HEK293 (cell line): Measurements from ENCODE around the gene UTP15.

Experiments used
- GLI2 ChIP-seq: fragments of 450-650 bp; formaldehyde crosslinking; IDR thresholded peaks from 2 replicates; pipeline ENCODE4; 2017; ENCODE audit warnings: missing biosample characterization, missing genetic modification characterization, low read depth, borderline replicate concordance
- HOXD13 ChIP-seq: sonication (generic); formaldehyde crosslinking; IDR thresholded peaks from 2 replicates; pipeline ENCODE4 v1.8.0; 2022; ENCODE audit warnings: missing genetic modification reagents, borderline replicate concordance
- KLF1 ChIP-seq: fragments of 450-650 bp; formaldehyde crosslinking; IDR thresholded peaks from 2 replicates; pipeline ENCODE4 v1.5.1; 2016; ENCODE audit warnings: missing biosample characterization, missing genetic modification characterization
- KLF7 ChIP-seq: fragments of 450-650 bp; formaldehyde crosslinking; IDR thresholded peaks from 2 replicates; pipeline ENCODE4 v1.5.1; 2016; ENCODE audit warnings: missing biosample characterization, missing genetic modification characterization, borderline replicate concordance
- RBAK ChIP-seq: fragments of 450-650 bp; formaldehyde crosslinking; IDR thresholded peaks from 2 replicates; pipeline ENCODE4 v1.5.1; 2016; ENCODE audit warnings: missing biosample characterization, missing genetic modification characterization
- SCRT1 ChIP-seq: fragments of 450-650 bp; formaldehyde crosslinking; IDR thresholded peaks from 2 replicates; pipeline ENCODE4 v1.5.1; 2016; ENCODE audit warnings: missing biosample characterization, missing genetic modification characterization, borderline replicate concordance
- SP3 ChIP-seq: fragments of 450-650 bp; formaldehyde crosslinking; IDR thresholded peaks from 2 replicates; pipeline ENCODE4 v1.5.1; 2016; ENCODE audit warnings: missing biosample characterization, missing genetic modification characterization
- SP7 ChIP-seq: fragments of 450-650 bp; formaldehyde crosslinking; IDR thresholded peaks from 2 replicates; pipeline ENCODE4 v1.5.1; 2016; ENCODE audit warnings: missing biosample characterization, missing genetic modification characterization
- WT1 ChIP-seq: fragments of 450-650 bp; formaldehyde crosslinking; IDR thresholded peaks from 2 replicates; pipeline ENCODE4 v1.5.1; 2016; ENCODE audit warnings: missing biosample characterization, missing genetic modification characterization
- ZBTB17 ChIP-seq: fragments of 450-650 bp; formaldehyde crosslinking; IDR thresholded peaks from 2 replicates; pipeline ENCODE4 v1.5.1; 2016; ENCODE audit warnings: missing biosample characterization, missing genetic modification characterization
- ZIC2 ChIP-seq: fragments of 450-650 bp; formaldehyde crosslinking; IDR thresholded peaks from 2 replicates; pipeline ENCODE4 v1.5.1; 2016; ENCODE audit warnings: missing biosample characterization, missing genetic modification characterization
- ZNF146 ChIP-seq: fragments of 450-650 bp; formaldehyde crosslinking; IDR thresholded peaks from 2 replicates; pipeline ENCODE4 v1.5.1; 2016; ENCODE audit warnings: missing biosample characterization, missing genetic modification characterization
- ZNF2 ChIP-seq: fragments of 450-650 bp; formaldehyde crosslinking; IDR thresholded peaks from 2 replicates; pipeline ENCODE4 v1.5.1; 2016; ENCODE audit warnings: missing biosample characterization, missing genetic modification characterization
- ZNF23 ChIP-seq: fragments of 450-650 bp; formaldehyde crosslinking; IDR thresholded peaks from 2 replicates; pipeline ENCODE4 v1.5.1; 2016; ENCODE audit warnings: missing biosample characterization, missing genetic modification characterization, borderline replicate concordance
- ZNF24 ChIP-seq: fragments of 450-650 bp; formaldehyde crosslinking; IDR thresholded peaks from 2 replicates; pipeline ENCODE4 v1.5.1; 2016; ENCODE audit warnings: missing biosample characterization, missing genetic modification characterization
- ZNF280D ChIP-seq: fragments of 450-650 bp; formaldehyde crosslinking; IDR thresholded peaks from 2 replicates; pipeline ENCODE4 v1.5.1; 2016; ENCODE audit warnings: missing biosample characterization, missing genetic modification characterization
- ZNF423 ChIP-seq: fragments of 450-650 bp; formaldehyde crosslinking; IDR thresholded peaks from 2 replicates; pipeline ENCODE4 v1.5.1; 2016; ENCODE audit warnings: missing biosample characterization, missing genetic modification characterization
- ZNF426 ChIP-seq: fragments of 450-650 bp; formaldehyde crosslinking; IDR thresholded peaks from 2 replicates; pipeline ENCODE4 v1.5.1; 2017; ENCODE audit warnings: missing biosample characterization, missing genetic modification characterization, mild to moderate bottlenecking, inconsistent platforms, moderate library complexity
- ZNF530 ChIP-seq: fragments of 450-650 bp; formaldehyde crosslinking; IDR thresholded peaks from 2 replicates; pipeline ENCODE4 v1.5.1; 2016; ENCODE audit warnings: low read depth, missing biosample characterization, missing genetic modification characterization
- ZNF623 ChIP-seq: fragments of 450-650 bp; formaldehyde crosslinking; IDR thresholded peaks from 2 replicates; pipeline ENCODE4 v1.5.1; 2016; ENCODE audit warnings: missing biosample characterization, missing genetic modification characterization
- ZNF629 ChIP-seq: fragments of 450-650 bp; formaldehyde crosslinking; IDR thresholded peaks from 2 replicates; pipeline ENCODE4 v1.5.1; 2017; ENCODE audit warnings: missing biosample characterization, missing genetic modification characterization
- ZNF791 ChIP-seq: fragments of 450-650 bp; formaldehyde crosslinking; IDR thresholded peaks from 2 replicates; pipeline ENCODE4 v1.5.1; 2016; ENCODE audit warnings: missing biosample characterization, missing genetic modification characterization
- ZNF843 ChIP-seq: fragments of 450-650 bp; formaldehyde crosslinking; IDR thresholded peaks from 2 replicates; pipeline ENCODE4 v1.5.1; 2016; ENCODE audit warnings: missing biosample characterization, missing genetic modification characterization
- ZSCAN23 ChIP-seq: fragments of 450-650 bp; formaldehyde crosslinking; IDR thresholded peaks from 2 replicates; pipeline ENCODE4 v1.5.1; 2016; ENCODE audit warnings: missing biosample characterization, missing genetic modification characterization
- ZSCAN4 ChIP-seq: fragments of 450-650 bp; formaldehyde crosslinking; IDR thresholded peaks from 2 replicates; pipeline ENCODE4 v1.5.1; 2017; ENCODE audit warnings: missing biosample characterization, missing genetic modification characterization
- ZXDB ChIP-seq: fragments of 450-650 bp; formaldehyde crosslinking; IDR thresholded peaks from 2 replicates; pipeline ENCODE4 v1.5.1; 2016; ENCODE audit warnings: missing biosample characterization, missing genetic modification characterization
- TF ChIP-seq, protein P1 (sequence below): fragments of 450-650 bp; formaldehyde crosslinking; IDR thresholded peaks from 2 replicates; pipeline ENCODE4 v1.5.1; 2016; ENCODE audit warnings: missing biosample characterization, missing genetic modification characterization, borderline replicate concordance
- TF ChIP-seq, protein P2 (sequence below): fragments of 450-650 bp; formaldehyde crosslinking; IDR thresholded peaks from 2 replicates; pipeline ENCODE4 v1.5.1; 2016; ENCODE audit warnings: missing biosample characterization, missing genetic modification characterization
- TF ChIP-seq, protein P3 (sequence below): fragments of 450-650 bp; formaldehyde crosslinking; IDR thresholded peaks from 2 replicates; pipeline ENCODE4 v1.5.1; 2016; ENCODE audit warnings: missing biosample characterization, missing genetic modification characterization

The UTP15 gene

DNA sequence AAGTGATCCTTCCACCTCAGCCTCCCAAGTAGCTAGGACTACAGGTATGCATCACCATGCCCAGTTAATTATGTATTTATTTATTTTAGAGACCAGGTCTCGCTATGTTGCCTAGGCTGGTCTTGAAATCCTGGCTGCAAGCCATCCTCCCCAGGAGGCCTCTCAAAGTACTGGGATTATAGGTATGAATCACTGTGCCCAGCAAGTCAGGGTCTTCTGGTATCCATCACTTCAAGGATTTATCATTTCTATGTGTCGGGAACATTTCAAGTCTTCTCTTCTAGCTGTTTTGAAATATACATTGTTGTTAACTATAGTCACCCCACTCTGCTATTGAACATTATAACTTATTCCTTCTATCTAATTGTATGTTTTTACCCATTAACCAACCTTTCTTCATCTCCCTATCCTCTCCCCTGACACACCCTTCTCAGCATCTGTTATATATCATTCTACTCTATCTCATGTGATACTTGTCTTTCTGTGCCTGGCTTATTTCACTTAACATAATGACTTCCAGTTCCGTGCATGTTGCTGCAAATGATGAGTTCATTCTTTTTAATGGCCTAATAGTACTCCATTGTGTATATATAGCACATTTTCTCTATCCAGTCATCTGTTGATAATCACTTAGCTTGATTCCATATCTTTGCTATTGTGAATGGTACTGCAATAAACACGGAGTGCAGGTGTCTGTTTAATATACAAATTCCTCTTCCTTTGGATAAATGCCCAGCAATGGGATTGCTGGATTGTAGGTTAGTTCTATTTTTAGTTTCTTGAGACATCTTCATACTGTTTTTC lies 26.4 kb downstream of the UTP15 start (continued):
- TF ChIP-seq, protein P1, sequence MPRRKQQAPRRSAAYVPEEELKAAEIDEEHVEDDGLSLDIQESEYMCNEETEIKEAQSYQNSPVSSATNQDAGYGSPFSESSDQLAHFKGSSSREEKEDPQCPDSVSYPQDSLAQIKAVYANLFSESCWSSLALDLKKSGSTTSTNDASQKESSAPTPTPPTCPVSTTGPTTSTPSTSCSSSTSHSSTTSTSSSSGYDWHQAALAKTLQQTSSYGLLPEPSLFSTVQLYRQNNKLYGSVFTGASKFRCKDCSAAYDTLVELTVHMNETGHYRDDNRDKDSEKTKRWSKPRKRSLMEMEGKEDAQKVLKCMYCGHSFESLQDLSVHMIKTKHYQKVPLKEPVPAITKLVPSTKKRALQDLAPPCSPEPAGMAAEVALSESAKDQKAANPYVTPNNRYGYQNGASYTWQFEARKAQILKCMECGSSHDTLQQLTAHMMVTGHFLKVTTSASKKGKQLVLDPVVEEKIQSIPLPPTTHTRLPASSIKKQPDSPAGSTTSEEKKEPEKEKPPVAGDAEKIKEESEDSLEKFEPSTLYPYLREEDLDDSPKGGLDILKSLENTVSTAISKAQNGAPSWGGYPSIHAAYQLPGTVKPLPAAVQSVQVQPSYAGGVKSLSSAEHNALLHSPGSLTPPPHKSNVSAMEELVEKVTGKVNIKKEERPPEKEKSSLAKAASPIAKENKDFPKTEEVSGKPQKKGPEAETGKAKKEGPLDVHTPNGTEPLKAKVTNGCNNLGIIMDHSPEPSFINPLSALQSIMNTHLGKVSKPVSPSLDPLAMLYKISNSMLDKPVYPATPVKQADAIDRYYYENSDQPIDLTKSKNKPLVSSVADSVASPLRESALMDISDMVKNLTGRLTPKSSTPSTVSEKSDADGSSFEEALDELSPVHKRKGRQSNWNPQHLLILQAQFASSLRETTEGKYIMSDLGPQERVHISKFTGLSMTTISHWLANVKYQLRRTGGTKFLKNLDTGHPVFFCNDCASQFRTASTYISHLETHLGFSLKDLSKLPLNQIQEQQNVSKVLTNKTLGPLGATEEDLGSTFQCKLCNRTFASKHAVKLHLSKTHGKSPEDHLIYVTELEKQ (tag by site-specific recombination) = peak; percentile 70
- TF ChIP-seq, protein P2, sequence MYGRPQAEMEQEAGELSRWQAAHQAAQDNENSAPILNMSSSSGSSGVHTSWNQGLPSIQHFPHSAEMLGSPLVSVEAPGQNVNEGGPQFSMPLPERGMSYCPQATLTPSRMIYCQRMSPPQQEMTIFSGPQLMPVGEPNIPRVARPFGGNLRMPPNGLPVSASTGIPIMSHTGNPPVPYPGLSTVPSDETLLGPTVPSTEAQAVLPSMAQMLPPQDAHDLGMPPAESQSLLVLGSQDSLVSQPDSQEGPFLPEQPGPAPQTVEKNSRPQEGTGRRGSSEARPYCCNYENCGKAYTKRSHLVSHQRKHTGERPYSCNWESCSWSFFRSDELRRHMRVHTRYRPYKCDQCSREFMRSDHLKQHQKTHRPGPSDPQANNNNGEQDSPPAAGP (tag by site-specific recombination) = peak; percentile 50; the same call in 1 of the 2 replicates
- peak; percentile 34; the same call in 1 of the 2 replicates for TF ChIP-seq ZNF843 (tag by site-specific recombination)
- 0 out of 2 replicates have a peak, but pooled peaks have one; percentile 40 for TF ChIP-seq ZXDB (tag by site-specific recombination)
- TF ChIP-seq, protein P3, sequence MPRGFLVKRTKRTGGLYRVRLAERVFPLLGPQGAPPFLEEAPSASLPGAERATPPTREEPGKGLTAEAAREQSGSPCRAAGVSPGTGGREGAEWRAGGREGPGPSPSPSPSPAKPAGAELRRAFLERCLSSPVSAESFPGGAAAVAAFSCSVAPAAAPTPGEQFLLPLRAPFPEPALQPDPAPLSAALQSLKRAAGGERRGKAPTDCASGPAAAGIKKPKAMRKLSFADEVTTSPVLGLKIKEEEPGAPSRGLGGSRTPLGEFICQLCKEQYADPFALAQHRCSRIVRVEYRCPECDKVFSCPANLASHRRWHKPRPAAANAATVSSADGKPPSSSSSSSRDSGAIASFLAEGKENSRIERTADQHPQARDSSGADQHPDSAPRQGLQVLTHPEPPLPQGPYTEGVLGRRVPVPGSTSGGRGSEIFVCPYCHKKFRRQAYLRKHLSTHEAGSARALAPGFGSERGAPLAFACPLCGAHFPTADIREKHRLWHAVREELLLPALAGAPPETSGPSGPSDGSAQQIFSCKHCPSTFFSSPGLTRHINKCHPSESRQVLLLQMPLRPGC (tag by site-specific recombination) = peak; percentile 95
- peak; percentile 81; the same call in 1 of the 2 replicates for TF ChIP-seq ZNF629
- TF ChIP-seq RBAK (tag by site-specific recombination) = 0 out of 2 replicates have a peak, but pooled peaks have one; percentile 46
- TF ChIP-seq ZNF530 (tag by site-specific recombination) = no peak
- TF ChIP-seq ZNF426 (tag by site-specific recombination) = no peak
- peak; percentile 15; the same call in 1 of the 2 replicates for TF ChIP-seq SP3
- TF ChIP-seq ZSCAN23 = peak; percentile 70; the same call in 1 of the 2 replicates
- no peak for TF ChIP-seq ZNF23
- TF ChIP-seq GLI2 (tag by site-specific recombination) = peak; percentile 4; the same call in 1 of the 2 replicates
- TF ChIP-seq ZNF791 (tag by site-specific recombination) = no peak
- peak; percentile 43; the same call in 1 of the 2 replicates for TF ChIP-seq ZNF280D (tag by site-specific recombination)
- 0 out of 2 replicates have a peak, but pooled peaks have one; percentile 64 for TF ChIP-seq ZNF24 (tag by site-specific recombination)
- TF ChIP-seq ZIC2 (tag by site-specific recombination) = peak; percentile 77
- TF ChIP-seq ZNF423 (tag by site-specific recombination) = 0 out of 2 replicates have a peak, but pooled peaks have one; percentile 12
- 0 out of 2 replicates have a peak, but pooled peaks have one; percentile 8 for TF ChIP-seq ZNF623 (tag by site-specific recombination)
- TF ChIP-seq WT1 (tag by site-specific recombination) = peak; percentile 85
- TF ChIP-seq ZSCAN4 = peak; percentile 22; the same call in 1 of the 2 replicates
- TF ChIP-seq ZNF2 (tag by site-specific recombination) = 0 out of 2 replicates have a peak, but pooled peaks have one; percentile 21
- peak; percentile 70 for TF ChIP-seq KLF1 (tag by site-specific recombination)
- TF ChIP-seq KLF7 (tag by site-specific recombination) = peak; percentile 51; the same call in 1 of the 2 replicates
- TF ChIP-seq SCRT1 (tag by site-specific recombination) = 0 out of 2 replicates have a peak, but pooled peaks have one; percentile 38
- TF ChIP-seq HOXD13 (CRISPR knock-in tag) = no peak
- TF ChIP-seq ZNF146 = peak; percentile 100
- peak; percentile 82 for TF ChIP-seq ZBTB17 (tag by site-specific recombination)
- TF ChIP-seq SP7 (tag by site-specific recombination) = peak; percentile 95
